Heart left ventricle (tissue), 16 donors: ENCODE measurements around the gene CAV1. TPM values are rescaled to one million over a fixed set of nuclear protein-coding genes. Genes with fewer than 3 reads are reported as not detected.

Source experiments
- ATAC-seq, 4 donors: fragments of 200-7000 bp; cut with Tn5 transposase; one replicate each; pipeline ENCODE4 v1.9.1; 2020 to 2022; ENCODE audit warnings: moderate library complexity in 4 of 4, mild to moderate bottlenecking in 3 of 4, moderate number of reproducible peaks in 1 of 4
- DNase-seq, 5 donors: peaks; one replicate each; pipeline ENCODE4 v3.0.0-alpha.2; 2020
- H3K27ac ChIP-seq, 12 donors: fragments of 200-600 bp; sonication (generic) in 4 of 12; one replicate each; pipeline versions ENCODE4 v1.5.0 to v1.8.0; 2016 to 2022; ENCODE audit warnings: mild to moderate bottlenecking in 2 of 12
- H3K27me3 ChIP-seq, 9 donors: fragments of 200-600 bp; sonication (generic) in 2 of 9; one replicate each; pipeline versions ENCODE4 v1.5.1 to v1.8.0; 2016 to 2022; ENCODE audit warnings: mild to moderate bottlenecking in 3 of 9
- H3K36me3 ChIP-seq, 9 donors: fragments of 200-600 bp; sonication (generic) in 2 of 9; one replicate each; pipeline versions ENCODE4 v1.5.0 to v1.8.0; 2018 to 2022; ENCODE audit warnings: mild to moderate bottlenecking in 2 of 9
- H3K4me1 ChIP-seq, 12 donors: fragments of 200-600 bp; sonication (generic) in 4 of 12; one replicate each; pipeline versions ENCODE4 v1.5.0 to v1.8.0; 2016 to 2022; ENCODE audit warnings: mild to moderate bottlenecking in 3 of 12
- H3K4me3 ChIP-seq, 12 donors: fragments of 200-600 bp; sonication (generic) in 4 of 12; one replicate each; pipeline versions ENCODE4 v1.5.0 to v1.8.0; 2017 to 2022; ENCODE audit warnings: mild to moderate bottlenecking in 9 of 12, moderate library complexity in 4 of 12
- H3K9me3 ChIP-seq, 12 donors: fragments of 200-600 bp; sonication (generic) in 4 of 12; one replicate each; pipeline versions ENCODE4 v1.5.0 to v1.8.0; 2016 to 2022; ENCODE audit warnings: mild to moderate bottlenecking in 1 of 12
- POLR2A ChIP-seq, 2 donors: fragments of 450-650 bp; IDR thresholded peaks; one replicate each; pipeline ENCODE4 v1.6.1; 2017; ENCODE audit warnings: antibody characterized with exemption in 2 of 2, mild to moderate bottlenecking in 2 of 2, moderate library complexity in 2 of 2
- WGBS, 4 donors: extraction: QIAGEN DNeasy Blood & Tissue Kit in 2 of 4; methylation state at CpG; one replicate each; pipeline versions ENCODE4 v1.1.5 to v1.1.7; 2013 to 2018; 5-methylcytosine and 5-hydroxymethylcytosine counted together
- intact Hi-C, 10 donors: fragments of 100-400 bp; cut with DNase I; formaldehyde crosslinking; loops; one replicate each; pipeline versions ENCODE4 v1.11.1 to v1.14.2; 2022
- polyA plus RNA-seq, 2 donors: library from polyadenylated mRNA; stranded (reverse); fragments of 200-250 nt; gene quantifications; one replicate each; pipeline ENCODE4 v1.2.3, GENCODE V29; 2013
- total RNA-seq, 9 donors: library from RNA; depleted of rRNA in 2 of 9; stranded (reverse); fragments of >200 nt in 2 of 9; fragmentation: NEBNext Ultra II Directional in 3 of 9; extraction: Animal tissue kit (Norgen Biotek cat#: 25700) in 3 of 9; gene quantifications; one replicate each; pipeline versions ENCODE4 v1.1.0 to v1.2.4, GENCODE V29; 2016 to 2023
- TF ChIP-seq, protein P1 (sequence below), 12 donors: fragments of 200-600 bp; sonication (generic) in 4 of 12; IDR thresholded peaks; one replicate each; pipeline versions ENCODE4 v1.5.0 to v1.8.0; 2018 to 2022; ENCODE audit warnings: antibody characterized with exemption in 12 of 12, mild to moderate bottlenecking in 5 of 12
- donor health status: ischemic (EF 13 %, LVEDD 7.1; RV severe dilation, severe dysfunction).
- donor health status: healthy with polysubstance abuse.
- donor health status: DM: no; HTN: yes; CAD: no.
- donor health status: DM: no; HTN: no; CAD: no.
- donor health status: ischemic (EF 25% LVEDD 6.9; RV normal size, moderate dysfunction).
- donor health status: ischemic (EF 25% LVEDD 5.7; RV mildly dilated, moderate dysfunction).
- donor health status: healthy.
- donor health status: DM: yes; HTN: yes; CAD: no.
- donor health status: ischemic (EF 35%, LVEDD 5.7; RV mildly dilated, moderate dysfunction).
- donor health status: nonischemic (EF 11% LVEDD 7.7; RV severe dilation, severe dysfunction).
- donor health status: DM: yes; HTN: yes; CAD: no.
- donor health status: PGD.
- donor health status: ischemic (EF 29% LVEDD 5.4; RV normal size, mild dysfunction).
- donor health status: nonischemic (EF 23%, LVEDD 6.1; RV moderate dilation, normal function).

CAV1 gene
- total and polyA plus RNA-seq, 11 donors = 125 to 408 (median 281) TPM

DNA sequence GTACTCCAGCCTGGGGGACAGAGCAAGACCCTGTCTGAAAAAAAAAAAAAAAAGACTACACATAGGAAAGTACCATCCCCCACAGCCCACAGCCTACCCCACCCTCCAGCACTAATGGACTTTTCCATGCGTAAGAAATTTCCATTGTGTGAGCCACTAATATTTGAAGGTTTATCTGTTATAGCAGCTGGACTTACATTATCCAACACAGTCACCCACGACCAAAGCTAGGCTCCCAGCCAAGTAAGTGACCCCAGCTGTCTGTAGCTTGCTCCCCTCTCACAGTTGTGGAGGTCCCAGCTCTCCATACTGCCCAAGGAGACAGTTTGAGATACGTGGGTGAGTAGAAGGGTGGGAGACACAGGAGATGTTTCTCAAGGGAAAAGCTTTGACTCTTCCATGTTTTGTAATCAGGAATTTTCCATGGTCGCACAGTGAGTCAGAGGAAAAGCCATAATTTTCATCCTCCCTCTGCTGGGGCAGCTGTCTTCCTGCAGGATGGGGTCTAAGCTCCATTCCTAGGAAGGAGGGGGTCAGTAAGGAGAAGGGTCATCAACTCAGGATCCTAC, 57.4 kb downstream of the CAV1 start:
- Histone ChIP-seq H3K4me3 (no peak overlapping the region), H3K27me3 (no peaks in the 10 kb centered on the region), H3K27ac (peak overlapping the region in 11 of 12 donors; percentile 15 to 78 (median 62)), H3K9me3 (no peaks in the 10 kb centered on the region), H3K36me3 (no peaks in the 10 kb centered on the region), H3K4me1 (peaks cover 0 to 45% (median 27%) of the 10 kb centered on the region in 12 donors)
- intact Hi-C loops = loop anchor here (2.0 to 10.0 kb wide), 7 partner anchors 55 to 407 kb away; partner anchors contain the start of gene CAV1 (in 4 of the 10)
- no peak for TF ChIP-seq POLR2A (IDR thresholded peaks at IDR 0.05)
- TF ChIP-seq, protein P1, sequence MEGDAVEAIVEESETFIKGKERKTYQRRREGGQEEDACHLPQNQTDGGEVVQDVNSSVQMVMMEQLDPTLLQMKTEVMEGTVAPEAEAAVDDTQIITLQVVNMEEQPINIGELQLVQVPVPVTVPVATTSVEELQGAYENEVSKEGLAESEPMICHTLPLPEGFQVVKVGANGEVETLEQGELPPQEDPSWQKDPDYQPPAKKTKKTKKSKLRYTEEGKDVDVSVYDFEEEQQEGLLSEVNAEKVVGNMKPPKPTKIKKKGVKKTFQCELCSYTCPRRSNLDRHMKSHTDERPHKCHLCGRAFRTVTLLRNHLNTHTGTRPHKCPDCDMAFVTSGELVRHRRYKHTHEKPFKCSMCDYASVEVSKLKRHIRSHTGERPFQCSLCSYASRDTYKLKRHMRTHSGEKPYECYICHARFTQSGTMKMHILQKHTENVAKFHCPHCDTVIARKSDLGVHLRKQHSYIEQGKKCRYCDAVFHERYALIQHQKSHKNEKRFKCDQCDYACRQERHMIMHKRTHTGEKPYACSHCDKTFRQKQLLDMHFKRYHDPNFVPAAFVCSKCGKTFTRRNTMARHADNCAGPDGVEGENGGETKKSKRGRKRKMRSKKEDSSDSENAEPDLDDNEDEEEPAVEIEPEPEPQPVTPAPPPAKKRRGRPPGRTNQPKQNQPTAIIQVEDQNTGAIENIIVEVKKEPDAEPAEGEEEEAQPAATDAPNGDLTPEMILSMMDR (IDR thresholded peaks at IDR 0.05) = peak in 4 of 12 donors; percentile 19 to 31 (median 26)
- 51 to 75% (median 64%) methylated on average over 4 of the region's 4 CpGs for WGBS, 4 donors
- peak in 2 of 4 donors; percentile 29 to 58 for ATAC-seq
- peak in 3 of 5 donors; percentile 25 to 41 (median 32) for DNase-seq

GRCh38 chr7:116582806-116583444, 58.1 kb downstream of the CAV1 start:
- peaks cover 0 to 41% (median 23%) of the 10 kb centered on the region in 12 donors for H3K4me1 ChIP-seq
- no peaks in the 10 kb centered on the region for H3K9me3 ChIP-seq
- ATAC-seq (peak; percentile 75 to 90 (median 89)), DNase-seq (peak in 4 of 5 donors; percentile 62 to 74 (median 66))
- peak overlapping the region; percentile 15 to 78 (median 62) for H3K27ac ChIP-seq
- TF ChIP-seq POLR2A (IDR thresholded peaks at IDR 0.05) = no peak
- TF ChIP-seq, protein P1 (IDR thresholded peaks at IDR 0.05) = no peak
- no peaks in the 10 kb centered on the region for H3K36me3 ChIP-seq
- H3K27me3 ChIP-seq = no peaks in the 10 kb centered on the region
- H3K4me3 ChIP-seq = peak overlapping the region in 5 of 12 donors; percentile 4 to 36 (median 10)
- 17 to 31% (median 19%) methylated on average over 5 of the region's 5 CpGs for WGBS, 4 donors
- intact Hi-C loops = loop anchor here (2.0 to 10.0 kb wide), 7 partner anchors 56 to 408 kb away; partner anchors contain the start of gene CAV1 (in 4 of the 10)

DNA sequence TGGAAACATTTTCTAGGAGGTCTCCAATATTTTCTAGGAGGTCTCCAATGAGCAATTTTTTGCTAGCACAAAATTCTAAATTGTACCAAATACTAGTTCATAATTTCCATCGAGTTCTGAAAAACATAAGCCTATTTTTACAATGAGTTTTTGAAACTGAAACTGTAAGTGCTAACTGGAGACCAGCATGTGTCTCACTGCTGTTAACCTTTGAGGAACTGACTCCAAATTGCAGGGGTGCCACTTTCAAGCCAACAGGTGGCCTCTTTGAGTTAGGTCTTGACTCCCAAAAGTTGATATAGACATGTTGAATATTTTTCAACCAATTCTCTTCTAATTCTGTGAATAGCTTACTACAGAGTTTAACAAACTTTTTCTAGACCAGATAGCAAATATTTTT, 58.8 kb downstream of the CAV1 start:
- TF ChIP-seq, protein P1 (IDR thresholded peaks at IDR 0.05) = no peak
- TF ChIP-seq POLR2A (IDR thresholded peaks at IDR 0.05) = no peak
- DNase-seq = no peak
- no peak for ATAC-seq
- Histone ChIP-seq H3K36me3 (no peaks in the 10 kb centered on the region), H3K27ac (peak overlapping the region; percentile 15 to 78 (median 64)), H3K4me3 (peak overlapping the region in 5 of 12 donors; percentile 4 to 36 (median 10)), H3K4me1 (peaks cover 0 to 46% (median 28%) of the 10 kb centered on the region in 12 donors), H3K9me3 (no peaks in the 10 kb centered on the region), H3K27me3 (no peaks in the 10 kb centered on the region)
- intact Hi-C loops = loop anchor here (2.0 to 10.0 kb wide), 7 partner anchors 56 to 409 kb away; partner anchors contain the start of gene CAV1 (in 4 of the 10)
- WGBS, 4 donors = 19 to 35% (median 26%) methylated on average over 1 of the region's 1 CpG

DNA sequence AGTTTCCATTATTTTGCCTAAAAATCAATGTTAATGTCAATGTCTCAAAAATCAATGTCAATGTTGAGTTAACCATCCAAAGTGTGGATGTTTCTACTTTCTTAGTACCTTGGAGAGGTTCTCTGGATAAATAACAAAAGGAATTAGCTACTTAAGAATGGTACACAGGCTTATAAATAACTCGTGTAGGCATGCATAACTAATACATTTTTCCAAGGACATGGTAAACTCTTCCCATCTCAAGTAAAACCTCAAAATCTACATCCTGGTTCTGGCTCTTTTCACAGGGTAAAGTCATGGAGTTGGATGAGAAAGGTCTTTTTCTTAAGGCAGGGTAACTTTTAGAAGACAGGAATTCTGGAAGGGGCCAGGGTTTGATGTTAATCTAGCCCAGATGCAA, 59.9 kb downstream of the CAV1 start:
- Histone ChIP-seq H3K4me1 (peaks cover 0 to 49% (median 32%) of the 10 kb centered on the region in 12 donors), H3K9me3 (no peaks in the 10 kb centered on the region), H3K27ac (no peak overlapping the region), H3K36me3 (no peaks in the 10 kb centered on the region), H3K27me3 (no peaks in the 10 kb centered on the region), H3K4me3 (no peak overlapping the region)
- DNase-seq = no peak
- 72 to 79% (median 75%) methylated on average over 1 of the region's 1 CpG for WGBS, 4 donors
- no peak for ATAC-seq
- intact Hi-C loops = loop anchor here (5.0 to 10.0 kb wide), 9 partner anchors 57 to 410 kb away; partner anchors contain the start of gene CAV1 (in 7 of the 10)
- TF ChIP-seq, protein P1 (IDR thresholded peaks at IDR 0.05) = no peak
- no peak for TF ChIP-seq POLR2A (IDR thresholded peaks at IDR 0.05)
